GM18505 (cell line): Measurements from ENCODE around the gene DONSON.
A peak's percentile ranks its signal among the peaks of the same experiment; 100 is the strongest.

Experiments
- ATAC-seq: cut with Tn5 transposase; IDR thresholded peaks from one replicate; pipeline ENCODE4 v1.9.1; 2021; ENCODE audit not compliant: unreplicated experiment
- POLR2A ChIP-seq: IDR thresholded peaks from 4 replicates; pipeline ENCODE4 v1.6.1; 2011; ENCODE audit warnings: borderline replicate concordance; ENCODE audit not compliant: insufficient read depth, insufficient read length; ENCODE audit errors: extremely low read depth

The DONSON gene

GRCh38 chr21:33554236-33554981 lies 34.1 kb downstream of the DONSON start:
- ATAC-seq, result no peak
- no peak for TF ChIP-seq POLR2A

DNA sequence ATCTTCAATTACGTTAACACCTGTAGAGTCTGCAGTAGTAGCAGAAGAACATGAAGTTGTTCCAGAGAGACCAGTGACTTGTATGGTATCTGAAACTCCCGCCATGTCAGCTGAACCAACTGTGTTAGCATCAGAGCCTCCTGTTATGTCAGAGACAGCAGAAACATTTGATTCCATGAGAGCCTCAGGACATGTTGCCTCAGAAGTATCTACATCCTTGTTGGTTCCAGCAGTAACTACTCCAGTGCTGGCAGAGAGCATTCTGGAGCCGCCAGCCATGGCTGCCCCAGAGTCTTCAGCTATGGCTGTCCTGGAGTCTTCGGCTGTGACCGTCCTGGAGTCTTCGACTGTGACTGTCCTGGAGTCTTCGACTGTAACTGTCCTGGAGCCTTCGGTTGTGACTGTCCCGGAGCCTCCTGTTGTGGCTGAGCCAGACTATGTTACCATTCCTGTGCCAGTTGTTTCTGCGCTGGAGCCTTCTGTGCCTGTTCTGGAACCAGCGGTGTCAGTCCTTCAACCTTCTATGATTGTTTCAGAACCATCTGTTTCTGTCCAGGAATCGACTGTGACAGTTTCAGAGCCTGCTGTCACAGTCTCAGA lies 35.4 kb downstream of the DONSON start:
- ATAC-seq, result no peak
- TF ChIP-seq POLR2A, result no peak

GRCh38 chr21:33552093-33552998 lies 36.1 kb downstream of the DONSON start:
- TF ChIP-seq POLR2A, result peak; percentile 19
- no peak for ATAC-seq

DNA sequence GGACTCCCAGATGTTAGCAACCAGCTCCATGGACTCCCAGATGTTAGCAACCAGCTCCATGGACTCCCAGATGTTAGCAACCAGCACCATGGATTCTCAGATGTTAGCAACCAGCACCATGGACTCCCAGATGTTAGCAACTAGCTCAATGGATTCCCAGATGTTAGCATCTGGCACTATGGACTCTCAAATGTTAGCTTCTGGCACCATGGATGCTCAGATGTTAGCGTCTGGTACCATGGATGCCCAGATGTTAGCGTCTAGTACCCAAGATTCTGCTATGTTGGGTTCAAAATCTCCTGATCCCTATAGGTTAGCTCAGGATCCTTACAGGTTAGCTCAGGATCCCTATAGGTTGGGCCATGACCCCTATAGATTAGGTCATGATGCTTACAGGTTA lies 36.8 kb downstream of the DONSON start:
- no peak for ATAC-seq
- TF ChIP-seq POLR2A, result no peak

GRCh38 chr21:33550772-33551660 lies 37.5 kb downstream of the DONSON start:
- no peak for ATAC-seq
- no peak for TF ChIP-seq POLR2A

DNA sequence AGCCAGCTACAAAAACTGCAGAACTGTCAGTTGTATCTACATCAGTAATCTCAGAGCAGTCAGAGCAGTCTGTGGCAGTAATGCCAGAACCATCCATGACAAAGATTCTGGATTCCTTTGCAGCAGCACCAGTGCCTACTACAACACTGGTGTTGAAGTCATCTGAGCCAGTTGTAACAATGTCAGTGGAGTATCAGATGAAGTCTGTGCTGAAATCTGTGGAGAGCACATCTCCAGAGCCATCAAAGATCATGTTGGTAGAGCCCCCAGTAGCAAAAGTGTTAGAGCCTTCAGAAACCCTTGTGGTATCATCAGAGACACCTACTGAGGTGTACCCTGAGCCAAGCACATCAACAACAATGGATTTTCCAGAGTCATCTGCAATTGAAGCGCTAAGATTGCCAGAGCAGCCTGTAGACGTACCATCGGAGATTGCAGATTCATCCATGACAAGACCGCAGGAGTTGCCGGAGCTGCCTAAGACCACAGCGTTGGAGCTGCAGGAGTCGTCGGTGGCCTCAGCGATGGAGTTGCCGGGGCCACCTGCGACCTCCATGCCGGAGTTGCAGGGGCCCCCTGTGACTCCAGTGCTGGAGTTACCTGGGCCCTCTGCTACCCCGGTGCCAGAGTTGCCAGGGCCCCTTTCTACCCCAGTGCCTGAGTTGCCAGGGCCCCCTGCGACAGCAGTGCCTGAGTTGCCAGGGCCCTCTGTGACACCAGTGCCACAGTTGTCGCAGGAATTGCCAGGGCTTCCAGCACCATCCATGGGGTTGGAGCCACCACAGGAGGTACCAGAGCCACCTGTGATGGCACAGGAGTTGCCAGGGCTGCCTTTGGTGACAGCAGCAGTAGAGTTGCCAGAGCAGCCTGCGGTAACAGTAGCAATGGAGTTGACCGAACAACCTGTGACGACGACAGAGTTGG lies 38.4 kb downstream of the DONSON start:
- ATAC-seq, result no peak

GRCh38 chr21:33546086-33546485 lies 42.4 kb downstream of the DONSON start:
- TF ChIP-seq POLR2A, result no peak
- no peak for ATAC-seq

More for the DNA sequence above, 38.4 kb downstream of the DONSON start:
- TF ChIP-seq POLR2A, result no peak

DNA sequence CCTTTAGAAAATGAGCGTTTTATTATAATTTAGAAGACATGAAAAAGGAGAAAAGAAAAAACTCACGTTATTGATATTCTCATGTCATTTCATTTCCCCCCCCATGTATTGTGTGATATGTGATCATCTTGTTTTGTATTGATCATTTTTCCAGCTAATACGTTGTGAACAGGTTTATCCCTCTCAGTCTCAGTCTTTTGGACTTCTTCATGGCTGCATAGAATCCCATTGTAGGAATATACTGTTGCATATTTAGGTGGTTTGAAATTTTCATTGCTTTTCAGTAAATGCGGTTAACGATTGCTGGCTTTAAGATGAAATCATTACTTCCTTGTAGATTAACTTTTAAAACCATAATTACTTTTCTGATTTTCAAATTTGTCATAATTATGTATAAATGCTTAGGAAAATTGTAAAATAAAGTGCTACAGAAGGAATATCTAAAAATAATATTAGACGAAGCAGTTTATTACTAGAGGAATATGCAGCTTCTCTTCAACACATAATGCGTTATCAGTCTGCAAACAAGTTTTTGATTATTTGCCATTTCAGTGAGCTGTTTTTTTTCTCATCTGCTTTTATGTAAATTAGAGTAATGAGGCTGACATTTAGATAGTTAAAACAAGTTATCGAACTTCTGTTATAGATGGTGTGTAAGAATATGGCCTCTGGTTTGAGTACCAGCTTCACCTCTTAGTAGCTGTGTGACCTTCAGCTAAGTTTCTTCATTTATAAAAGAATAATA lies 43.9 kb downstream of the DONSON start:
- no peak for ATAC-seq
- no peak for TF ChIP-seq POLR2A

- ATAC-seq, result no peak
- no peak for TF ChIP-seq POLR2A
Measured at GRCh38 chr21:33543505-33544129, 44.9 kb downstream of the DONSON start.

DNA sequence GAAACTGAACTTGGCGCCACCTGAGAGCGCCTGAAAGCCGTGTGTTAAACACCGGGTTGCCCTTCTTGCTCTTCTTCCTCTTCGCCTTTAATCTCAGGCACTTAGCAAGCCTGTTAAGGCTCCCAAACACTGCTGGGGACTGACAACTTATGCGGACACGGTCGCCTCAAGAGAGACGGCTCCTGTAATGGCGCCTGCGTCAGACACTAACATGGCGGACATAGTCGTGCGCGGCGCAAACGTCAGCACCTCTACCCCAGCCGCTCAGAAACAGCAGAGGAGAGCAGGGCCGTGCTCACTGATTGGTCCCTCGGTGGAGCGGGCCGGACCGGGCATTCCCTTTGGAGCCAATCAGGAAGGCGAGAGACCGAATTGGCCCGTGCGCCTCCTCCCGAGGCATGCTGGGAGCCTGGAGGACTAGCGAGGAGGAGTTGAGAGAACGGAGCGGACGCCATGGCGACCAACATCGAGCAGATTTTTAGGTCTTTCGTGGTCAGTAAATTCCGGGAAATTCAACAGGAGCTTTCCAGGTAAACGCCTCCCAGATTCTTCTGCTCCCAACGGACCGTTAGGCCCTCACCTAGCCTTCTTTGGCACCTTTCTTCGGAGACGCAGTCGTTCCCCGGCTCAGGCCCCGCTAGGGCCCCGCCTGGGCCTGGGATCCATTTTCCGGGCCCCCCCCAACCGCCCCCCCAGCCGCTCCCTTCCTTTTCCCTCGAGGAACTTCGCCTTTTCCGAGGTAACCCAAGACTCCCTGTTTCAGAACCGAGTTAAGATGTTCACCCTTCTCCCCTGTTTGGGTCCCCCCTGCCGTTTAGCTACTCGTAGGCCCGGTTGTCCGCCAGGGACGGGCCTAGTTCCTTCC lies 45.6 kb downstream of the DONSON start, which contains the start of gene SON:
SON (plus strand) TSS at position 399 of the 865 bp plus-strand sequence; CDS start at position 454, 55 bp downstream.
- peak; percentile 88 for ATAC-seq
- TF ChIP-seq POLR2A, result peak; percentile 95
